Gastrocnemius medialis (tissue), 4 donors: Measurements from ENCODE around the gene TBX15.

Source experiments
- CTCF ChIP-seq, 5 experiments: fragments of 450-650 bp in 3 of 5; fragments of 200-600 bp in 2 of 5; sonication (generic) in 2 of 5; IDR thresholded peaks in 4 of 5; conservative IDR thresholded peaks in 1 of 5; 1 replicate in 4 of 5; 2 replicates in 1 of 5; pipeline ENCODE4 v1.5.1; 2016 to 2019; ENCODE audit warnings: antibody characterized with exemption in 5 of 5, mild to moderate bottlenecking in 3 of 5, moderate library complexity in 3 of 5
- POLR2A ChIP-seq, 2 donors: fragments of 450-650 bp; IDR thresholded peaks; one replicate each; pipeline ENCODE4 v1.6.1; 2017; ENCODE audit warnings: antibody characterized with exemption in 2 of 2, mild to moderate bottlenecking in 2 of 2, moderate library complexity in 2 of 2

- TF ChIP-seq CTCF (IDR thresholded peaks at IDR 0.05 in 4 of 5, conservative IDR thresholded peaks at IDR 0.05 in 1 of 5) (no peak), POLR2A (IDR thresholded peaks at IDR 0.05) (no peak)
Measured at GRCh38 chr1:118979754-118980575, 8.2 kb downstream of the TBX15 start.
